SK-N-SH (cell line): ENCODE measurements around the gene DNASE1L3. TPM values are rescaled to one million over a fixed set of nuclear protein-coding genes. Genes with fewer than 3 reads are reported as not detected.
"Not testable (repeated sequence)": the region's sequence is repeated elsewhere in the genome, so short reads cannot be mapped to it uniquely, and the experiment has no call there.

Experiments used
- CTCF ChIA-PET: fragments of 300-600, 350-600 bp; formaldehyde crosslinking; extraction: SDS; loops from one replicate; lab custom pipeline; 2021; lab: Yijun Ruan, JAX
- POLR2A ChIA-PET: fragments of 350-600 bp; sonication (Branson Sonifier 250); formaldehyde crosslinking; extraction: SDS; loops from one replicate; lab custom pipeline; 2020; ENCODE audit warnings: antibody characterized with exemption, inconsistent platforms; lab: Yijun Ruan, JAX
- DNase-seq: peaks from one replicate; pipeline ENCODE4 v3.0.0; 2012
- H2AFZ ChIP-seq: fragments of 200-600 bp; sonication (generic); 2 replicates; pipeline ENCODE4 v1.8.1; 2016; ENCODE audit warnings: antibody characterized with exemption, mild to moderate bottlenecking, low read depth
- H3F3A ChIP-seq: fragments of 200-600 bp; sonication (generic); replicated peaks from 2 replicates; pipeline ENCODE3; 2016; ENCODE audit warnings: antibody characterized with exemption, mild to moderate bottlenecking; ENCODE audit not compliant: insufficient read depth
- H3K27ac ChIP-seq, 2 experiments: fragments of 200-500 bp in 1 of 2; fragments of 200-600 bp in 1 of 2; sonication (Bioruptor generic) in 1 of 2; sonication (generic), shearing (Covaris generic) in 1 of 2; 2 replicates each; pipeline versions ENCODE4 v1.5.1 to v1.6.1; 2014 to 2016; ENCODE audit warnings: low read depth in 2 of 2, inconsistent platforms in 1 of 2, low read length in 1 of 2, mild to moderate bottlenecking in 1 of 2, mixed read lengths in 1 of 2
- H3K27me3 ChIP-seq: fragments of 200-600 bp; sonication (generic), shearing (Covaris generic); 2 replicates; pipeline ENCODE4 v1.6.1; 2016; ENCODE audit warnings: mixed run types; ENCODE audit not compliant: insufficient read depth
- H3K36me3 ChIP-seq, 2 experiments: fragments of 200-500 bp in 1 of 2; fragments of 200-600 bp in 1 of 2; sonication (Bioruptor generic) in 1 of 2; sonication (generic) in 1 of 2; replicated peaks in 1 of 2; 2 replicates each; pipeline versions ENCODE3 to v1.5.1; 2014 to 2016; ENCODE audit warnings: low read length in 1 of 2, mild to moderate bottlenecking in 1 of 2; ENCODE audit not compliant: insufficient read depth in 2 of 2, control insufficient read depth in 1 of 2
- H3K4me1 ChIP-seq, 2 experiments: fragments of 200-500 bp in 1 of 2; fragments of 200-600 bp in 1 of 2; sonication (Bioruptor generic) in 1 of 2; sonication (generic), shearing (Covaris generic) in 1 of 2; 2 replicates each; pipeline versions ENCODE4 v1.5.1 to v1.6.1; 2014 to 2016; ENCODE audit warnings: low read depth in 1 of 2, low read length in 1 of 2, mixed run types in 1 of 2; ENCODE audit not compliant: insufficient read depth in 2 of 2, control insufficient read depth in 1 of 2
- H3K4me2 ChIP-seq: fragments of 200-600 bp; sonication (generic), shearing (Covaris generic); 2 replicates; pipeline ENCODE4 v1.6.1; 2017; ENCODE audit warnings: mixed run types
- H3K4me3 ChIP-seq, 2 experiments: fragments of 200-500 bp in 1 of 2; fragments of 200-600 bp in 1 of 2; sonication (Bioruptor generic) in 1 of 2; sonication (generic), shearing (Covaris generic) in 1 of 2; 2 replicates each; pipeline versions ENCODE4 v1.5.1 to v1.8.1; 2014 to 2016; ENCODE audit warnings: low read depth in 2 of 2, inconsistent platforms in 1 of 2, low read length in 1 of 2, mild to moderate bottlenecking in 1 of 2, mixed read lengths in 1 of 2, moderate library complexity in 1 of 2
- H3K79me2 ChIP-seq: fragments of 200-600 bp; sonication (generic); 2 replicates; pipeline ENCODE4 v1.8.1; 2017; ENCODE audit warnings: mild to moderate bottlenecking; ENCODE audit not compliant: insufficient read depth
- H3K9ac ChIP-seq: fragments of 200-600 bp; sonication (generic); 2 replicates; pipeline ENCODE4 v1.6.1; 2017; ENCODE audit warnings: mixed run types
- H3K9me2 ChIP-seq: fragments of 200-600 bp; sonication (generic); 2 replicates; pipeline ENCODE4 v1.6.1; 2017; ENCODE audit warnings: mixed run types
- H3K9me3 ChIP-seq: fragments of 200-600 bp; sonication (generic); 2 replicates; pipeline ENCODE4 v1.6.1; 2017; ENCODE audit warnings: mixed run types, mild to moderate bottlenecking, moderate library complexity
- H4K20me1 ChIP-seq: fragments of 200-600 bp; sonication (generic); 2 replicates; pipeline ENCODE4 v1.6.1; 2017; ENCODE audit warnings: mild to moderate bottlenecking, mixed run types; ENCODE audit not compliant: insufficient read depth
- CHD2 ChIP-seq: fragments of 150-350 bp; IDR thresholded peaks from 2 replicates; pipeline ENCODE4 v1.6.1; 2018; ENCODE audit warnings: low read length; ENCODE audit not compliant: partially characterized antibody
- FOSL2 ChIP-seq: IDR thresholded peaks from 2 replicates; pipeline ENCODE4 v1.4.0; 2012; ENCODE audit warnings: low read depth, mild to moderate bottlenecking, moderate library complexity, borderline replicate concordance
- FOXM1 ChIP-seq: IDR thresholded peaks from 2 replicates; pipeline ENCODE4 v1.4.0; 2012; ENCODE audit warnings: low read depth, mild to moderate bottlenecking
- MEF2A ChIP-seq: IDR thresholded peaks from 2 replicates; pipeline ENCODE4 v1.4.0; 2012; ENCODE audit warnings: low read depth, borderline replicate concordance
- MXI1 ChIP-seq: IDR thresholded peaks from 2 replicates; pipeline ENCODE4 v1.6.1; 2012; ENCODE audit warnings: mild to moderate bottlenecking, low read depth, low read length, improper control_type of control experiment
- RXRA ChIP-seq: IDR thresholded peaks from 2 replicates; pipeline ENCODE4 v1.4.0; 2012; ENCODE audit warnings: low read depth, mild to moderate bottlenecking, borderline replicate concordance
- TAF1 ChIP-seq: IDR thresholded peaks from 2 replicates; pipeline ENCODE4 v1.6.1; 2012; ENCODE audit warnings: low read depth, mild to moderate bottlenecking, low read length, moderate library complexity, borderline replicate concordance
- WGBS: methylation state at CpG from one replicate; pipeline ENCODE4 v1.1.6; 2017; ENCODE audit warnings: low lambda C conversion rate; 5-methylcytosine and 5-hydroxymethylcytosine counted together
- polyA plus RNA-seq, 3 experiments: library from polyadenylated mRNA; depleted of rRNA; stranded (reverse); fragments of >200 nt; gene quantifications; 2 replicates each; pipeline ENCODE4 v1.2.3, GENCODE V29; 2012

DNASE1L3 gene
- polyA plus RNA-seq, 1 of the 3 experiments (the other 2 are of a cell fraction): not detected

- H3K36me3 ChIP-seq: no peaks in the 10 kb centered on the region
- CTCF ChIA-PET: interaction anchor here (0.8 to 2.1 kb wide), 6 partner anchors 10 to 102 kb away, joined by 3 to 18 read pairs (median 4); partner anchors contain the start of genes HTD2 and RPP14
- H3K9ac ChIP-seq: no peak overlapping the region
- H3K79me2 ChIP-seq: no peaks in the 10 kb centered on the region
- no peaks in the 10 kb centered on the region for H4K20me1 ChIP-seq
- no peaks in the 10 kb centered on the region for H3K9me2 ChIP-seq
- no peak for TF ChIP-seq FOSL2
- TF ChIP-seq, all 33 proteins: peak for 0
- Histone ChIP-seq H3K4me3 (no peak overlapping the region), H3F3A (no peaks in the 10 kb centered on the region), H2AFZ (no peak overlapping the region), H3K27me3 (no peaks in the 10 kb centered on the region), H3K9me3 (no peaks in the 10 kb centered on the region), H3K4me1 (no peaks in the 10 kb centered on the region), H3K4me2 (no peak overlapping the region), H3K27ac (no peak overlapping the region)
- POLR2A ChIA-PET: no interaction called here
- no peak for DNase-seq
- 93% methylated on average over 4 of the region's 4 CpGs for WGBS
Observed at GRCh38 chr3:58203541-58203940, 7.2 kb downstream of the DNASE1L3 start.

GRCh38 chr3:58202917-58203360, 7.8 kb downstream of the DNASE1L3 start:
- H3K4me1 ChIP-seq: no peaks in the 10 kb centered on the region
- WGBS: 62% methylated on average over 9 of the region's 9 CpGs
- H4K20me1 ChIP-seq: no peaks in the 10 kb centered on the region
- no peaks in the 10 kb centered on the region for H3K36me3 ChIP-seq
- H3K27ac ChIP-seq: no peak overlapping the region
- POLR2A ChIA-PET: interaction anchor here (0.6 kb wide), 1 partner anchor 228 kb away, joined by 4 read pairs; no protein-coding TSS in a partner anchor
- CTCF ChIA-PET: interaction anchor here (0.6 to 2.1 kb wide), 7 partner anchors 10 to 258 kb away, joined by 3 to 18 read pairs (median 3); partner anchors contain the start of genes HTD2 and RPP14
- H3K27me3 ChIP-seq: no peaks in the 10 kb centered on the region
- no peak overlapping the region for H2AFZ ChIP-seq
- no peak overlapping the region for H3K9ac ChIP-seq
- no peak for TF ChIP-seq MXI1
- TF ChIP-seq CHD2: no peak
- TF ChIP-seq FOXM1: no peak
- no peak for TF ChIP-seq TAF1
- TF ChIP-seq MEF2A: no peak
- no peak for TF ChIP-seq RXRA
- TF ChIP-seq FOSL2: no peak
- H3K4me2 ChIP-seq: no peak overlapping the region
- no peaks in the 10 kb centered on the region for H3F3A ChIP-seq
- DNase-seq: no peak
- no peaks in the 10 kb centered on the region for H3K9me3 ChIP-seq
- no peaks in the 10 kb centered on the region for H3K79me2 ChIP-seq
- H3K9me2 ChIP-seq: no peaks in the 10 kb centered on the region
- no peak overlapping the region for H3K4me3 ChIP-seq

- H3K36me3 ChIP-seq, H3K4me3 ChIP-seq, H3K79me2 ChIP-seq, H4K20me1 ChIP-seq, H3K9me2 ChIP-seq, H3K4me1 ChIP-seq, H3K4me2 ChIP-seq, H3K9me3 ChIP-seq, H3F3A ChIP-seq, H3K27me3 ChIP-seq, POLR2A ChIA-PET, H3K27ac ChIP-seq, H3K9ac ChIP-seq, H2AFZ ChIP-seq, DNase-seq: not testable (repeated sequence)
- WGBS: 64% methylated on average over 3 of the region's 3 CpGs
- CTCF ChIA-PET: interaction anchor here (1.2 to 4.1 kb wide), 5 partner anchors 11 to 37 kb away, joined by 3 to 19 read pairs (median 7); partner anchors contain the start of gene ABHD6
Observed at GRCh38 chr3:58201451-58201850, 9.3 kb downstream of the DNASE1L3 start.
